Fibroblast of pulmonary artery (primary cell): ENCODE data around the gene ZNF316.

Source experiments
- DNase-seq: peaks from one replicate; pipeline ENCODE4 v3.0.0-alpha.2; 2010; ENCODE audit warnings: low read depth
- H3K4me3 ChIP-seq: replicated peaks from 2 replicates; pipeline ENCODE4 v1.5.1; 2011; ENCODE audit warnings: low read depth, mild to moderate bottlenecking, control low read depth, low read length, moderate library complexity
- CTCF ChIP-seq: IDR thresholded peaks from 2 replicates; pipeline ENCODE4 v1.5.1; 2011; ENCODE audit warnings: mild to moderate bottlenecking, control low read depth, low read length, inconsistent platforms; ENCODE audit errors: missing control alignments

The ZNF316 gene

GRCh38 chr7:6648066-6648814, 11.1 kb downstream of the ZNF316 start:
- TF ChIP-seq CTCF: no peak
- H3K4me3 ChIP-seq: no peak overlapping the region
- DNase-seq: no peak

- no peak for DNase-seq
- no peak overlapping the region for H3K4me3 ChIP-seq
- TF ChIP-seq CTCF: no peak
Observed at GRCh38 chr7:6648815-6649104, 11.6 kb downstream of the ZNF316 start.

- no peak overlapping the region for H3K4me3 ChIP-seq
- DNase-seq: no peak
- TF ChIP-seq CTCF: no peak
Observed at GRCh38 chr7:6649241-6649961, 12.3 kb downstream of the ZNF316 start.

GRCh38 chr7:6650086-6650485, 13.0 kb downstream of the ZNF316 start:
- TF ChIP-seq CTCF: no peak
- H3K4me3 ChIP-seq: no peak overlapping the region
- no peak for DNase-seq

- H3K4me3 ChIP-seq: no peak overlapping the region
- no peak for DNase-seq
- no peak for TF ChIP-seq CTCF
Observed at GRCh38 chr7:6650521-6651011, 13.4 kb downstream of the ZNF316 start.

DNA sequence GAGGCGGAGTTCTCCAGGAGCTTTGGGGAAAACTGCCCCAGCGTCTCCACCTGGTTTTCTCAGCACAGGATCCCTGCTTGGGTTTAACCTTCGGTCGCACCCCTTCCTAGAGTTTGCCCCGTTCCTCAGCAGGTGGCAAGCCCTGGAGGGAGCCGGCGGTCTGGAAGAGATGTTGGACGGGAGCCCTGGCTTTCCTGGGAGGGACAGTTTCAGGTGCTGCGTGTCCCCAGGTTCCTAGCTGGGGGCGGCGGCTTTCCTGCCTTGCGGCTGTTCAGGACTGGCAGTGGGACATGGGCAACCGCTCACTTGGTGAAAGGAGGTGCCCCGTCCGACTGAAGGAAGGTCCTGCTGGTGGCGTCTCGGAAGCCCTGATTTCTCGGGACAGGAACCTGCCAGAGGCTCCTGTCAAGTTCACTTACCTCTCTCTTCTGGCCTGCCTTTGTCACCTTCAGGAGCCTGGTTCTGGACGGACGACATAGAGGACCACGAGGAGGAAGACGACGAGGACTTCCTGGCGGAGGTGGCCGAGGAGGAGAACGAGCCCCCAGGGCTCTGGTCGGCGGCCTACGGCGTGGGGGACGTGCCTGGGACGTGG, 14.8 kb downstream of the ZNF316 start:
- no peak for TF ChIP-seq CTCF
- no peak for DNase-seq
- H3K4me3 ChIP-seq: no peak overlapping the region
